Non-pigmented ciliary epithelial cell (primary cell): ENCODE results near the gene DYNC1I2.
A peak's percentile ranks its signal among the peaks of the same experiment; 100 is the strongest.

Experiments used
- DNase-seq: peaks from one replicate; pipeline ENCODE4 v3.0.0-alpha.2; 2010; ENCODE audit warnings: low read depth

Gene DYNC1I2

GRCh38 chr2:171687287-171688128, at the start of gene DYNC1I2:
Gene DYNC1I2 (plus strand): TSS chr2:171687469. CDS start chr2:171690156, 2,687 bp downstream.
- DNase-seq, result peak; percentile 89

- DNase-seq, result no peak
Observed at GRCh38 chr2:171651667-171652415, 35.4 kb upstream of the DYNC1I2 start.

DNA sequence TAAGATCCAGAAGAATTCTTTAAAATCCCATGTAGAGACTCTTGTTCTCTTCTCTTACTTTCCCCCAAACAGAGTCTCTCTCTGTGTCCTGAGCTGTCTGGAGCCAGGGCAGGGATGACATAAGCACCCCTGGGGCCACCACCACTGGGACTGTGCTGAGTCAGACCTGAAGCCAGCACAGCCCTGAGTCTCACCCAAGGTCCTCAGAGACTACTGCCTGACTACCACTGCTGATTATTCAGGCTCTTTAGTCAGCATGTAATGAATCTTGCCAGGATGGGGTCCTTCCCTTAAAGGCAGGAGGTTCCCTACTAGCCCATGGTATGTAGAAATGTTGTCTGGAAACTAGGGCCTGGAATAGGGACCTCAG, 34.9 kb upstream of the DYNC1I2 start:
- no peak for DNase-seq

- no peak for DNase-seq
Observed at GRCh38 chr2:171655586-171655985, 31.7 kb upstream of the DYNC1I2 start.

GRCh38 chr2:171667041-171667440, 20.2 kb upstream of the DYNC1I2 start:
- DNase-seq, result no peak

DNA sequence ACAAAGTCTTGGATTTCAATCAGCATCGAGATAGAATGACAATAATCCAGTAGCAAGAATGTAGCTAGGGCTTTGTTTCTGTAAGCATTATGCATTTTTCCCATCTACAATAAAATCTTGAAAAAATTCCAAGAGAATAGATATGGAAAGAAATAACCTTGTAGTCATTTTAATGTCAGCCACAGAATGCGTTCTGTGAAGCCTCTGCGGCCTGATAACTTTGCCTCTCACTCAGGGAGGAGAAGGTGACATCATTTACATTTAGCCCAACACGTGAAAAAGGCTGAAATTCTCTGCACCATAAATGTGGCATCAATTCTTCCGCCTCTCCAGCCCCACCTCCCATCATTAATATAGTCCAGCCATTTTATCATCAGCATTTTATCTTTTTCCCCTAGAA, 19.1 kb upstream of the DYNC1I2 start:
- DNase-seq, result no peak

- DNase-seq, result no peak
Observed at GRCh38 chr2:171669121-171669520, 18.1 kb upstream of the DYNC1I2 start.

- DNase-seq, result no peak
Observed at GRCh38 chr2:171670655-171671054, 16.6 kb upstream of the DYNC1I2 start.

GRCh38 chr2:171671867-171672266, 15.4 kb upstream of the DYNC1I2 start:
- DNase-seq, result no peak

DNA sequence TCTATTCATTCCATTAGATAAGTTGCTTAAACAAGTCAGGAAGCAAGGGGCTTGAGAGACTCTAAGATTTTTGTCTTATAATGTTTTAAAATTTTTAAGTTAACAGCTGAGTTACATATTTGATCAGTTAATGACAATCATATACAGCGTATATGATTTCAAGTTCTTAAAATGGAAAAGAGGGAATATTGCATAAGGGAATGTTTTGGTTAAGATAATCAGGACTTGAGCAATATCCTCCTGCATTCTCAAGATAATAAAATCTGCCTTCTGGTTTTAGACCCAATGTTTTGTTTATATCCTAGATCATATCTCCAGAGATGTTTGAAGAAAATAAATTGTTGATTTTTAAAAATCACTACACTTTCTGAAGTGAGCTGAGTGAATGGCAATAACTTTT, 13.4 kb upstream of the DYNC1I2 start:
- no peak for DNase-seq

- no peak for DNase-seq
Observed at GRCh38 chr2:171675810-171676345, 11.4 kb upstream of the DYNC1I2 start.

- DNase-seq, result no peak
Observed at GRCh38 chr2:171678619-171679018, 8.7 kb upstream of the DYNC1I2 start.

DNA sequence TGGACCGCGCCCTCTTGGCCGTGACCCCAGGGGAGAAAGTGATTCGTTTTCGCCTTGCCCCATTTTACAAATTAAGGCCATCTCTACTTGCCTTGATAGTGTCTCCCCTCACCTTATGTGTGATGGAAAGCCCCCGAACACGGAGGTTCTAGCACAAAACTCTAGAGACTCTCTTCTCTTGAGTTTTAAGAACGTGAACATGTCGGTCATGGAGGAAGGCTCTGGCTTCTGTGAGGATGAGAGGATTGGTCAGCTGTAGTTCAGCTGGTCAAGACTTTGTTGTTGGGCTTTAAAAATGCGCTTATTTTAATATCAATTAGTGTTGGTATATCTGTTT, 828 bp downstream of the DYNC1I2 start:
- DNase-seq, result no peak

DNA sequence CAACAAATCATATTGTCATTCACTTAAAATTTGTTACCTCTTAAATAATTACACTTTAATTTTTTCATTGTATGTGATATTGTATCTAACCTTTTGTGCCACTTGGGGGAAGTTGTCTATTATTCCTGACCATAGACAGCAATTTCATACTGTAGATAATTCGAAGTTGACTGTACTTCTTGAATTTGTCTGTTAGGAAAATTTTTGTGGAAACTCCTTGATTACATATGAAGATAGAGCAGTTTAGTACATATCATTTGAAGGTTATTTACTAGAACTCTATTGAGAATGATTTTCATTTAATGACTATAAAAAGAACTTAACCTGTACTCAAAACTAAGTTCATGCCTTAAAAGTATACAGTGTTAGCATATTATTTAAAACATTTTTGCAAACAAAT, 5.1 kb downstream of the DYNC1I2 start:
- no peak for DNase-seq

- DNase-seq, result no peak
Observed at GRCh38 chr2:171702781-171703556, 15.7 kb downstream of the DYNC1I2 start.

DNA sequence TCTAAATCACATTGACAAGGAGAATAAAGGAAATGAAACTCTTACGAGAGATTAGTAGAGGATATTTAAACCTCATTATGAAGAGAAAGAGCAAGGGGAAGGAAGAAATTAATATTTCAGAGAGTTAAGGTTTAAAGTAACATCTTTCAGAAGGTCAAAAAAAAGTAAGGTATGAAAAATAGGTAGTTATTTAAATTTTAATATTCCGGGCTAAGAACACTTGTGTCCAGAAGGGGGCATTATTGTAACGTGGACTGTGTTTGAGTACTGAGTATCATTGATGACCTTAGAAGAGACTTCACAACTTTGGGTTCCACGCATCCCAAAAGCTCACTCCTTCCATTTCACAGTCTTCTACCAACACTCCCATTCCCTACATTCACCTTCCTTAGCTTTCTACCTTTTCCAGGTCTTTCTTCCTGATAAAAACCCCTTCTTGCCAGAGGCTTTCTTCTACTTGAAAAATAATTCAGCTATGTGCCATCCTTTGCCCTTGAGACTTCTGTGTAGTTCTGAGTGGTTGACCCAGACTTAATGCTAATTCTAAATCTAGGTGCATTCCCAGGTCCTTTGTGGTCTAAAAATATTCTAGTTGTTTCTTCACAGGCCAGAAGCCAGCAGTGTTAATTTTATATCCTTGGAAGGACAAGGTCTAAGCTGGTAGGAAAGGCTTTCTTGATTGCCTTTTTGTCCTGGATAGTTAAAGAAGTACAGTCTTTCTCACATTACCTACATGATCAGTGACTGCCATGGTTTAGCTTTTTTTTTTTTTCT, 16.5 kb downstream of the DYNC1I2 start:
- DNase-seq, result no peak

- DNase-seq, result no peak
Observed at GRCh38 chr2:171706152-171706803, 19.0 kb downstream of the DYNC1I2 start.

DNA sequence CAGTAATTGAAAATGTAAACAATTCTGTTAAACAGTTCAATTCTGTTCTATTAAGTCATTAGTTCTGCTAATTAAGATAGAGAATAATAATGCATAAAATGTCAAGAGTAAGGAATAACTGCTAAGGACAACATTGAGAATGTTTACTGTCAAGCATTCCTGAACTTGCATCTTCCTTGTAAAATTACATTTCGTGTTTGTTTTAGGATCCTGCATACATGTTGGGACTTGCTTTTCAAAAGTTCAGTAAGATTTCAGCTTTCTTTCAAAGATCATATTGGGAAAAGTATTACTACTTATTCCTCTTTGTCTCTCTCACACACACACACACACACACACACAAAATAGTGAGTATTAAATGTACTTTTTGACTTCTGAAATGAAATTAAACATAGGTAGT, 20.5 kb downstream of the DYNC1I2 start:
- DNase-seq, result no peak

GRCh38 chr2:171709011-171709685, 21.9 kb downstream of the DYNC1I2 start:
- no peak for DNase-seq

DNA sequence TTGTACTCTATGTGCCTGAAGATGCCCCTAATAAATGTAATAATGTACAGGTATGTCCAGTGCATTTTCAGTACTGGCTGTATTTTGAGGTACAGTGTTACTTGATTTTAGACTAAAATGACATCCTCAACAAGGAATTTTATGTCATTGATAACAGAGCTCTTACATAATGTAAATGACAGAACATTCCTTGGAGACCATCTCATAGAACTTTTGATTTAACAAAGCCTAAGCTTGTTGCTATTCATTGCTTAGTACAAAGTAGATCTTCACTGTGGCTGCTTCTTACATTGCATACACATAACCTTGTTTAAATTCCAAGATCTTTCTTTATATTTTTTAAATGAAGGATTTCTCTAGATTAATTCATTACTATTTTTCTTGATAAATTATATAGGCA, 24.1 kb downstream of the DYNC1I2 start:
- DNase-seq, result no peak

DNA sequence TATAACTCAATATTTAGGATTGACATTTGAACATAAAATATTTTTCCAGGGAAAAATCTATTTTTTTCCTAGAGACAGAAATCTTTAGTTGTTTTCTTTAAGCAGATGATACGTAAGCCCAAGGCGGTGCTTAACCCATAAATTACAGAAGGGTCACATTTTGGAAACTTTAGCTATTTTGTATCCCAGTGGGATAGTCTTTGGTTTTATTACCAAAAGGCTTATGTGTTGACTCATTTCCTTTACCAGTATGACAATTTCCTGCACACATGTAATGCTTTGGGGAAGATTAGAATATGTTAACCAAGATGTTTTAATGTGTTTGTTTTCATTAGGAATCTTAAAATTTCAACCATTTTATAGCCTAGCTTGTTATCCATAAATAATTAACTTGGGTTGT, 24.8 kb downstream of the DYNC1I2 start:
- no peak for DNase-seq
